Fibroblast of skin of back (primary cell): ENCODE results near the gene USP25.

Experiments used
- DNase-seq: peaks from one replicate; pipeline ENCODE4 v3.0.0-alpha.2; 2013

USP25 gene

DNA sequence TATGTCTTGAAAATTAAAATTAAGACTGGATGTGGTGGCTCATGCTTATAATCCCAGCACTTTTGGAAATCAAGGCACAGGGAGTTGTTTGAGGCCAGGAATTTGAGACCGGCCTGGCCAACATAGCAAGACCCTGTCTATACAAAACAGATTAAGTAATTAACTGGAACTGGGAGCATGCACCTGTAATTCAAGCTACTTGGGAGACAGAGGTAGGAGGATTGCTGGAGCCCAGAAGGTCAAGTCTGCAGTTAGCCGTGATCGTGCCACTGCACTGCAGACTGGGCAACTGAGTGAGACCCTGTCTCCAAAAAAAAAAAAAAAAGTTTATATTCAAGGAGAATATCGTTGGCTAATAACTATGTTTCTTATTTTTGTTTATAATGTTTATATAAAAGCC is 139.2 kb downstream of the USP25 start:
- no peak for DNase-seq

DNA sequence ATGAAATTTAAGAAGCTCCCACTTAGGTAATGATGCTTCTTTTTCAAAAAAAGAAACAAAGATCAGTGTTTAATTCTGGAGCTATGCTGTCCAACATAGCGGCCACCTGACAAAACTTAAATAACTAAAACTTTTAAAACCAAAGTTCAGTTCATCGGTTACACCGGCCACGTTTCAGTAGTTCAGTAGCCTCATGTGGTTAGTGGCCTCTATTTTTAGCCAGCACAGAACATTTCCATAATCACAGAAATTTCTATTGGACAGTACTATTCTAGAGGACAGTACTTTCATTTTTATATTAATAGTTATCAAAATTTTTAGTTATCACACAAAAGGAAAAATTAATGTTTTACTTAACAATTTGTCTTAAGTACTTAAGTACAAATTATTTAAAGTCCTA is 141.0 kb downstream of the USP25 start:
- DNase-seq = no peak

DNA sequence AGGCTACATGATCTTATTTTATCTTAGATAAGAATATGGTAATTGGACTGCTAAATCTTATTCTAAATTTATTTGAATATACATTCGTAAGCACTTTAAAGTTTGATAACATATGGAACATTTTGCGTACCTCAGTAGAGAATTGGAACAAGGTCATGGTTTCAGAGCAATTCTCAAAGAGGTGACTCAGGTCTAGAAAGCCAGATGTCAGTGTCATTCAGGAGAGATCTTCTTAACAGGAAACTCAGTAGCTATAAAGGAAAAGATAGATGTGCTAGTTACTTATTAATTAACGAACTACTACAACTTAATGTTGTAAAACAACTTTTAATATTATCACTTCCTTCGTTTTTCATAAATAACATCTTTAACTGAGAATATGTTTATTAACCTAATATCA is 142.5 kb downstream of the USP25 start:
- DNase-seq = no peak

DNA sequence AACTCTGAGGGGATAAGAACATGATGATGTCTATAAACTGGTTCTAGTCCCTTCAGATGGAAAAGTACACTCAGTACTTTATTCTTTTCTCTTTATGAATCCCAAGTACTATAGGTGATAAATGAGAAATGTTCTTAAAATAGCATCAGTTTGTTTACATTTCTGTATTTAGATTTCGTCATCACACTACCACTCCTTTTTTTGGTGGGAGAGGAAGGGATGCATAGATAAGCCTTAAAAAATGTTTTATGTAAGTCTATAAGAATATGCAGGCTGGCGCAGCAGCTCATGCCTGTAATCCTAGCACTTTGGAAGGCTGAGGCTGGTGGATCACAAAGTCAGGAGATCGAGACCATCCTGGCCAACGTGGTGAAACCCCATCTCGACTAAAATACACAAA is 144.8 kb downstream of the USP25 start:
- peak; percentile 27 for DNase-seq

DNA sequence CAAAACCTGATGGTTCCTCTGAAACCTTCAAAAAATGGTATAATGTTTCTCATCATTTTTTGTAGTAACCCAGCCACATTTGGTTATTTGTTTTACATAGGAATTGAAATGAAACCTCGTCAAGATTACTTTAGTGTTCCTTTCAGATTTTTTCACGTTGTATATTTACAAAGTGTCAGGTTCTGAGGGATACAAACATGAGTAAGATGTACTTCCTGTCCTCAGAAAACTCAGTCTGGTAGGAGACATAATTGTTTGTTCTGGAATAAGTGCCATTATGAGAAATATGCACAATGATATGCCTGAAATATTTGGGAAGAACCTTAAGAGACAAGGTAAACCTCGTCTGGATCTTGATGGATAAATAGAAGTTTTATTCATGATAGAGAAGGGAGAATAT is 145.5 kb downstream of the USP25 start:
- no peak for DNase-seq

DNA sequence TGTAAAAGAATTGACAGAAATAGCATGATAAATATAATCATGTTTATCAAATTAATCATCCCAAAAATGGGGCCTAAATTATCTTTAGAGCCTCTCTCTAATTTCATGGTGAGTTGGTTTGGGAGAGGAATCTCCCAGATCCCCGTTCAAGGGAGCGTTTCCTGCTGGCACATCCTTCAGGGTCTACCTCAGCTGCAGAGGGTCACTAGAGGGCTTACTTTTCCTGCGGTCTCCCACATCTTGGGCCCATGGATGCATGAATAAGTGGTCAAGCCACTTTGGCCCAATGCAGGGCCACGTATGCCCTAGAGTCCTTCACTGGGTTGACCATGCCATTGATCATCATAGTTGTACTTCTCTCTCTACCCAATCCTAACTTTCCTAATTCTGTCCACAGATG is 164.1 kb downstream of the USP25 start:
- no peak for DNase-seq

DNA sequence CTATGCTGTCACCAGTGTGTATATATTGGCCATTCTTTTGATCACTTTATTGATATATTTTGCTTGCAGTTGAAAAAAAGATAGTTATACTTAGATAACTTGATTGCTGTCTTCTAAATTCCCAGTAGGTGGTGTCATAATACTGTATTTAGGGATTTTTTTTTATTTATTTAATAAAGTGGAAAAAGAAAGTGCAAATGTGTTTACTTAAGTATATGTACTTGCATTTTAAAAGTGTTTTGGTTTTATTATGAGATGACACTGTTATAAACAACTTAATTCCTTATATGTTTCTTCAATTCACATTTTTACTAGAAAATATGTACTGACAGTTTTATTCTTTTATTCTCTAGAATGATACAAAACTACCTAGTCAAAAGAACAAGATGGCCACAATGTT is 164.8 kb downstream of the USP25 start:
- peak; percentile 30 for DNase-seq

DNA sequence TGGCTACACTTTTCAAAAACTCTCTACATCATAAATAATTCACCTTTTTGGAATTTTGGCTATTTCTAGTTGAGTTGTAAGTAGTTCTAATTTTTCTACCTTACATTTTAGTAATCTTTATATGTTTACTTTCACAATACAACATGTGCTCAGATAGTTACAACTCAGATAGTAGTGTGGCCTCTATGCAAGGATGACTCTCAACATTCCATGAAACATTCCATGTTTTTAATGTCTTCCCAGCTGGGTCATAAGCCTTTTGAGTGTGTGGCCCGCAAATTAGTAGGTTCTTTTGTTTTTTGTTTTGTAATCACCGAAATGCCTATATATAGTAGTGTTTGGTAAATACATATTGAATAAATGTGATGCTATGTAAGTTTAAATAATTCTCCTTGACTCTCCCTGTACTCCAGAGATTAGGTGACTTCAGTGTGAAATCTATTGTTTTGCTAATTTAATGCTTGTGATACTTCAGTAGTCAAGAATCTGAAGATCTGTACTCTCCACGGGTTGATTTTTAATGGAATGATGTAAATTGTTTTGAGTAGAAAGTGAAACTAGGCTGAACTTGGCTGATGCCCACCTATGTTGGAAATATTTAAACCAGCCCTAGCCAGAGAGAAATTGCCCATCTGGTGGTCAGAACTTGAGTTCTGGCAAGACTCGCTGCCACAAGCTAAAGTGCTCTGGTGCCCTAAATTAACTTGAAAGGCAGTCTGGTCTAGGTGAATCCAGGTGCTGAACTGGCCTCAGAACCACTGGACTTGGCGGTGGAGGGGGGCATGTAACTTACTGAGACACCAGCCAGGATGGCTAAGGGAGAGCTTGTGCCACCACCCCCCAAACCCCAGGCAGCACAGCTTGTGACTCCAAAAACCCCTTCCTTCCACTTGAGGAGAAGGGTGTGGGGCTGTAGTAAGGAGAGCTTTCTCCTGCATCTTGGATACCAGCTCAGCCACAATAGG is 165.6 kb downstream of the USP25 start:
- peak; percentile 24 for DNase-seq

DNA sequence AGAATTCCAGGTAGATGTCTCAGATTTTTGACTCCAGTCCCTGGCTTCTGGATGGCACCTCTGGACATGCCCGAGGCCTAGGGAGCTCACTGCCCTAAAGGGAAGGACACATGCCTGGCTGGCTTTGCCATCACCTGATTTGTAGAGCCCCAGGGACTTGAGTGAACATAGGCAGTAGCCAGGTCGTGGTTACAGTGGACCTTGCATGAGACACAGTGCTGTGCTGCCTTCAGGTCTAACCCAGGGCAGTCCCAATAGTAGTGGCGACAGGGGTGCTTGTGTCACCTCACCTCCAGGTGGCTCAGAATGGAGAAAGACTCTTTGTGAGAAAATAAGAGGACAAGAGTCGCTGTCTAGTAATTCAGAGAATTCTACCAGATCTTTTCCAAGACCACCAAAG is 166.7 kb downstream of the USP25 start:
- DNase-seq = no peak

DNA sequence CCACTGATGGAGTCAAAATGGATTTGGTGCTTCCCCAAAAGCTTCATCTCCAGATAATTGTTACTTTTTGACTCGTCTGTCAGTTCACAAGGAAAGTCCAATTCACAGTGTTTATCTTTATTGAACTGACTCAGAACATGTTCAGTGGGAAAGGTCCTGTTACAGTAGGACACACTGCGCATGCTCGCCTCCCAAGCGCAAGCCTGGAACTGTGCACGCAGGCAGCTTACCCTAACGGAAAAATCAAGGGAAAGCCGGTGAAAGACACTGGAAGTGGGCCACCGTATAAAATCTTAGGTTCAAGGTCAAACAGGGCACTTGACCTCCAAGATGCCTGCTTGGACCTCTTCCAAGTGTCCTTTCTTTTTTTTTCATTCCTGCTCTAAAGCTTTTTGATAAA is 174.6 kb downstream of the USP25 start:
- no peak for DNase-seq

DNA sequence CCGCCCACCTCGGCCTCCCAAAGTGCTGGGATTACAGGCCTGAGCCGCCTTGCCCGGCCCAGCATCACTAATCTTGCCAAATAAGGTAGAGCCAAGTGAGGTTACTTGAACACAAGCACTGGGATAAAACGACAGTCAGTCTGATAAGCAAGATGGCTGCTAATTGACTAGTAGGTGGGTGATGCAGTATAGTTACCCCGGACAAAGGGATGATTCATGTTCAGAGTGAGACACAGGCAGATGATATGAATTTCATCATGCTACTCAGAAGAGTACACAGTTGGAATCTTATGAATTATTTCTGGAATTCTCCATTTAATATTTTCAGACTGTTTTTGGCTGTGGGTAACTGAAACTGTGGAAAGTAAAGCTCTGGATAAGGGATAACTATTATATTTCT is 178.4 kb downstream of the USP25 start:
- DNase-seq = peak; percentile 56

DNA sequence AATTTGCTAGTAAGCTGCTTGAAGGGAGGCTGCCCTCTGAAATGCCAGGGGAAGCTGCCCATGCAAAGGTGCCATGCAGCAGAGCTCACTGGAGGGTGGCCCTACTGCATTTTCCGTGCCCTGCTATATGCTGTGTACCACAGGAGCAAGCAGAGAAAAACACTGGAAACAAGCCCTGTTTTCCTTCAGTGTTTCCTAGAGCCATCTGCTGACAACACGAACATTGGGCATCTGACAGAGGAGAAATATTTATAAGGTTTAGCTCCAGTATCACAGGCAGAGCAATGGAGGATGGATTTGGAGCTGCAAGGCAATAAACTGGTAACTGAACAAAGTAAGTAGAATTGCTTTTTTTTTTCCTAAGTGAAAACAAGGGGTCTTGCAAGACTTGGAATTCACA is 198.4 kb downstream of the USP25 start:
- no peak for DNase-seq

DNA sequence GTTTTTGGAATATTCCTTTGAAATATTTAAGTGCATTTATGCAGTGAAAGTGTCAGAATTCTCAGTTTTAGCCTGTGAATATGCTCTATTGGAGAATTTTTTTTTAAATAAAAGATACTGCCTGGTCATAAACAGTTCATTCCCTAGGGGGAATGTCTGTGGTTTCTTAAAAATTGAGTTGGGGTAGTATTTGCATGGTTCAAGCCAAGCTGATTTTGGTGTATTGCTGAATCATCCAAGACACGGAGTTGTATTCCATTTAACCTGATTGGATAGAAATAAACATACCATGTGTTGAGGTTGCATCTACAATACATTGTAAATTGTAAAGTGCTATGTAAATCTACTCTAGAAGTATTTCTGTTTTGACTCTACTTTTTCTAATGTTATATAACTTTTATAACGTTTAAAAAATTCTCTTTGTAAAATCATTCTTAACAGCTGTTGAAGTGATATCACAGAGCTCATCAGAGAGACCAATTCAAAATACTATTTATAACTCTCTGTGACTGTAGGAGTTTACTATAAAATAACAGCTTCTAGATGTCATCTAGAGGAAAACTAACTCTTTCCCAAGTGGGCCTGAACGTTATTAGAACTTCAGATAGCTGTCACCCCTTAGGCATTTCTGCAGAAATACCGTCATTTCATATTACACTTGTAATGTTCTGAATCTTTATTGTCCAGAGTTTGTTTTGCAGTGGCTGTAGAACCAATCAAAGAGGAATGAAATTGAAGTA is 199.1 kb downstream of the USP25 start:
- DNase-seq = no peak

DNA sequence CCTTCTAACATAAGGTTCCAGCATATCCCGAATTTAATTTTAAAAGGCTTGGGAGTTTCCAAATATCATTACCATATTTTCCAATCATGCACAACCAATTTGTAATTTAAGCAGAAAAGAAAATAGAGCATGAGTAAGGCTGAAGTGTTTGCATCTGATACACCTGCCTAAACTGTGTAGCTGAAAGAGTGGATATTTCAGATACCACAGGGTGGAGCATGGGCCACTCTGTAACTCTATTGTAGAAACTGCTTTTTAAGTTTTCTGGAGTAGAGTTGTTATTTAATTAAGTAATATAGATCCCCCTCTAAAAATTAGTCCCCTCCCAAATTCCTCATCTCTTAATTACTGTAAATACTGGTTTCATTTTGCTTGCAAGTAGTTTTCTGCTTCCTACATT is 199.8 kb downstream of the USP25 start:
- DNase-seq = no peak
